HEK293 (cell line): ENCODE measurements around the gene PGS1.

Source experiments
- CTCF ChIP-seq: fragments of 450-650 bp; formaldehyde crosslinking; IDR thresholded peaks from 2 replicates; pipeline ENCODE4 v1.5.1; 2016; ENCODE audit warnings: missing biosample characterization, missing genetic modification characterization
- SP2 ChIP-seq: fragments of 450-650 bp; formaldehyde crosslinking; IDR thresholded peaks from 2 replicates; pipeline ENCODE4 v1.5.1; 2016; ENCODE audit warnings: missing biosample characterization, missing genetic modification characterization

DNA sequence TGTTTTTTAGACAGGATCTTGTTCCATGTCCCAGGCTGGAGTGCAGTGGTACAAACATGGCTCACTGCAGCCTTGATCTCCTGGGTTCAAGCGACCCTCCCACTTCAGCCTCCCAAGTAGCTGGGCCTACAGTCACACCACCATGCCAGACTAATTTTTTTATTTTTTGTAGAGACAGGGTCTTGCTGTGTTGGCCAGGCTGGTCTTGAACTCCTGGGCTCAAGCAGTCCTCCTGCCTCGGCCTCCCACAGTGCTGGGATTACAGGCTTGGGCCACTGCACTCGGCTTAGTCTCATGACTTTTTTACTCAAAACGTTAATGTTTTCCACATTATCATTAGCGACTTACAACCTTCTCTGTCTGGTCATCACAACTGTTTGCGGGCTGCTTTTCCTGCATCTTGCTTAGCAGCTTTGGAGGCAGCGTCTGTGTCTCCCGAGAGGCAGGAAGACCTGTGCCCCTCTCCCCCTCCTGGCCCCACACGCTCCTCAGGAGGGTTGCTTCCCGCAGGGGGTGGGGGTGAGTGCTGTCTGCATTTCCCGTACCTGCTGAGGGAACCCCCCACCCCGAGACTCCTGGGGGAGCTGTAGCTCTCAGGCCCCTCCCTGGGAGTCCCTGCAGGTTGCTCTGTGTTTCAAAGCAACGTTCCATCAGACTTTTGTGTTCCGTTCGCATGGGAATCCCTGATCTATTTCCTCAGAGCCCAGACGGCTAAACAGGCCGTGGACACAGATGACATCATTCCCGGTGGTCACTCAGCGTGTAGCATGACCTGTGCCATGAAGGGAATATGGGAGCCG, 52.6 kb downstream of the PGS1 start:
- no peak for TF ChIP-seq SP2 (tag by site-specific recombination)
- no peak for TF ChIP-seq CTCF
